ELR (cell line): ENCODE data around the gene NR4A1.
"Not testable (repeated sequence)": the region's sequence is repeated elsewhere in the genome, so short reads cannot be mapped to it uniquely, and the experiment has no call there.

Experiments
- DNase-seq: peaks from one replicate; pipeline ENCODE4 v3.0.0-alpha.2; 2015; ENCODE audit warnings: low read depth

The NR4A1 gene

GRCh38 chr12:52097045-52097666 lies 45.9 kb downstream of the NR4A1 start:
- DNase-seq: no peak

GRCh38 chr12:52104431-52105089 lies 53.3 kb downstream of the NR4A1 start:
- not testable (repeated sequence) for DNase-seq
